Parathyroid adenoma (tissue), 2 donors: Measurements from ENCODE around the gene CAAP1.
"Not testable (repeated sequence)": the region's sequence is repeated elsewhere in the genome, so short reads cannot be mapped to it uniquely, and the experiment has no call there.

Source experiments
- H2AFZ ChIP-seq: fragments of 300-600 bp; sonication (generic); one replicate; pipeline ENCODE4 v1.7.0; 2017; ENCODE audit warnings: antibody characterized with exemption, mild to moderate bottlenecking
- H3K27ac ChIP-seq: fragments of 300-600 bp; sonication (generic); one replicate; pipeline ENCODE4 v1.7.0; 2017
- H3K27me3 ChIP-seq: fragments of 300-600 bp; sonication (generic); one replicate; pipeline ENCODE4 v1.7.0; 2017; ENCODE audit warnings: low read length; ENCODE audit not compliant: control insufficient read depth, insufficient read depth
- H3K36me3 ChIP-seq: fragments of 300-600 bp; sonication (generic); one replicate; pipeline ENCODE4 v1.7.0; 2017; ENCODE audit warnings: low read length; ENCODE audit not compliant: control insufficient read depth, insufficient read depth
- H3K4me1 ChIP-seq: fragments of 300-600 bp; sonication (generic); one replicate; pipeline ENCODE4 v1.7.0; 2017; ENCODE audit warnings: control low read depth
- H3K4me2 ChIP-seq: fragments of 300-600 bp; sonication (generic); one replicate; pipeline ENCODE4 v1.7.0; 2017; ENCODE audit warnings: low read length
- H3K4me3 ChIP-seq: fragments of 300-600 bp; sonication (generic); one replicate; pipeline ENCODE4 v1.7.0; 2017; ENCODE audit warnings: low read depth, low read length
- H3K79me2 ChIP-seq: fragments of 300-600 bp; sonication (generic); one replicate; pipeline ENCODE4 v1.7.0; 2017; ENCODE audit warnings: control low read depth
- H3K9ac ChIP-seq: fragments of 300-600 bp; sonication (generic); one replicate; pipeline ENCODE4 v1.7.0; 2017; ENCODE audit warnings: mild to moderate bottlenecking
- H3K9me3 ChIP-seq: fragments of 300-600 bp; sonication (generic); one replicate; pipeline ENCODE4 v1.7.0; 2017; ENCODE audit warnings: low read length; ENCODE audit not compliant: control insufficient read depth
- TF ChIP-seq, protein P1 (sequence below): fragments of 300-600 bp; sonication (generic); IDR thresholded peaks from one replicate; pipeline ENCODE4 v1.7.0; 2017; ENCODE audit warnings: antibody characterized with exemption, mild to moderate bottlenecking
- donor health status: primary hyperparathyroidism.

CAAP1 gene

DNA sequence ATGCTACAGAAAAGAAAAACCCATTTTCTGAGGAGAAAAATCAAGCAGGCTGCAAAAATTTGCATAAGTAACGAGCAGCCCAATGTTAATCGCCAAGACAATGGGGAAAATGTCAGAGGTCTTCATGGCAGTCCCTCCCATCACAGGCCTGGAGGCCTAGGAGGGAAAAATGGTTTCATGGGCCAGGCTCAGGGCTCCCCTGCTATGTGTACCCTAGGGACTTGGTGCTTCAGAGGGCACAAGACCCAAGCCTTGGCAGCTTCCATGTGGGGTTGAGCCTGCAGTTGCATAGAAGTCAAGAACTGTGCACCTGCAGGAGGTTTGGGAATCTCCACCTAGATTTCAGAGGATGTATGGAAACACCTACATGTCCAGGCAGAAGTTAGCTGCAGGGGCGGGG, 10.4 kb downstream of the CAAP1 start:
- Histone ChIP-seq H3K36me3 (no peaks in the 10 kb centered on the region), H3K4me2 (no peak overlapping the region), H3K9me3 (no peaks in the 10 kb centered on the region), H2AFZ (no peak overlapping the region), H3K27ac (no peak overlapping the region), H3K4me3 (no peak overlapping the region), H3K9ac (no peak overlapping the region), H3K79me2 (peaks cover 5% of the 10 kb centered on the region), H3K4me1 (no peaks in the 10 kb centered on the region), H3K27me3 (no peaks in the 10 kb centered on the region)
- TF ChIP-seq, protein P1, sequence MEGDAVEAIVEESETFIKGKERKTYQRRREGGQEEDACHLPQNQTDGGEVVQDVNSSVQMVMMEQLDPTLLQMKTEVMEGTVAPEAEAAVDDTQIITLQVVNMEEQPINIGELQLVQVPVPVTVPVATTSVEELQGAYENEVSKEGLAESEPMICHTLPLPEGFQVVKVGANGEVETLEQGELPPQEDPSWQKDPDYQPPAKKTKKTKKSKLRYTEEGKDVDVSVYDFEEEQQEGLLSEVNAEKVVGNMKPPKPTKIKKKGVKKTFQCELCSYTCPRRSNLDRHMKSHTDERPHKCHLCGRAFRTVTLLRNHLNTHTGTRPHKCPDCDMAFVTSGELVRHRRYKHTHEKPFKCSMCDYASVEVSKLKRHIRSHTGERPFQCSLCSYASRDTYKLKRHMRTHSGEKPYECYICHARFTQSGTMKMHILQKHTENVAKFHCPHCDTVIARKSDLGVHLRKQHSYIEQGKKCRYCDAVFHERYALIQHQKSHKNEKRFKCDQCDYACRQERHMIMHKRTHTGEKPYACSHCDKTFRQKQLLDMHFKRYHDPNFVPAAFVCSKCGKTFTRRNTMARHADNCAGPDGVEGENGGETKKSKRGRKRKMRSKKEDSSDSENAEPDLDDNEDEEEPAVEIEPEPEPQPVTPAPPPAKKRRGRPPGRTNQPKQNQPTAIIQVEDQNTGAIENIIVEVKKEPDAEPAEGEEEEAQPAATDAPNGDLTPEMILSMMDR: no peak

GRCh38 chr9:26880262-26880661, 12.3 kb downstream of the CAAP1 start:
- Histone ChIP-seq H3K9ac (no peak overlapping the region), H3K27me3 (no peaks in the 10 kb centered on the region), H3K4me1 (no peaks in the 10 kb centered on the region), H3K27ac (no peak overlapping the region), H3K36me3 (no peaks in the 10 kb centered on the region), H3K79me2 (peaks cover 3% of the 10 kb centered on the region), H3K4me3 (no peak overlapping the region), H3K9me3 (no peaks in the 10 kb centered on the region), H2AFZ (no peak overlapping the region), H3K4me2 (no peak overlapping the region)
- TF ChIP-seq, protein P1: no peak

DNA sequence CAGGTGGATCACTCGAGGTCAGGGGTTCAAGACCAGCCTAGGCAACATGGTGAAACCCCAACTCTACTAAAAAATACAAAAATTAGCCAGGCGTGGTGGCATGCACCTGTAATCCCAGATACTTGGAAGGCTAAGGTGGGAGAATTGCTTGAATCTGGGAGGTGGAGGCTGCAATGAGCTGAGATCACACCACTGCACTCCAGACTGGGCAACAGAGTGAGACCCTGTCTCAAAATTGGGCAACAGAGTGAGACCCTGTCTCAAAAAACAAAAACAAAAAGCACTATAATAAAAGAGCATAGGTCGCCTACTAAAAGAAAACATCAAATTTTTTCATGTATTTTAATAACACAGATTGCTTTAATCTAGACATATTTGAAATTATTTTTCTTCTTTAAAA, 17.4 kb downstream of the CAAP1 start:
- H3K9me3 ChIP-seq, H2AFZ ChIP-seq: not testable (repeated sequence)

DNA sequence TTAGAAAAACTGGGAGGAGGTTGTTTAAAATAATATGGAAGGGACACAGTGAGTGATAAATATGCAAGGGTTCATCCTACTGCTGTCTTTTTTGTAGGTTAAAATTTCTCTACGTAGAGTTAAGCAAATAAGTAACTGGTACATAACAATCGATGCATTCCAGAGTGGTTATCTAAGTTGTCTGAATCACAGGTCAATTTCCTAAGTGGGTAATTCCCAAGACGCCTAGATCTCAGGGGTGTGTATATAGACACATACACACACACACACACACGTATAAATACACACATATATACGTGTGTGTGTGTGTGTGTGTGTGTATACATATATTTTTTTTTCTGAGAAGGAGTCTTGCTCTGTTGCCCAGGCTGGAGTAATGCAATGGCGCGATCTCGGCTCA, 22.3 kb downstream of the CAAP1 start:
- Histone ChIP-seq H3K27me3 (no peaks in the 10 kb centered on the region), H2AFZ (no peak overlapping the region), H3K36me3 (no peaks in the 10 kb centered on the region), H3K4me3 (no peak overlapping the region), H3K79me2 (no peaks in the 10 kb centered on the region), H3K4me1 (no peaks in the 10 kb centered on the region), H3K27ac (no peak overlapping the region), H3K9me3 (no peaks in the 10 kb centered on the region), H3K9ac (no peak overlapping the region), H3K4me2 (no peak overlapping the region)
- TF ChIP-seq, protein P1: no peak

More for the DNA sequence above, 17.4 kb downstream of the CAAP1 start:
- not testable (repeated sequence) for H3K4me2 ChIP-seq, H3K36me3 ChIP-seq, H3K27me3 ChIP-seq, H3K27ac ChIP-seq, H3K79me2 ChIP-seq, H3K9ac ChIP-seq, H3K4me1 ChIP-seq, H3K4me3 ChIP-seq

DNA sequence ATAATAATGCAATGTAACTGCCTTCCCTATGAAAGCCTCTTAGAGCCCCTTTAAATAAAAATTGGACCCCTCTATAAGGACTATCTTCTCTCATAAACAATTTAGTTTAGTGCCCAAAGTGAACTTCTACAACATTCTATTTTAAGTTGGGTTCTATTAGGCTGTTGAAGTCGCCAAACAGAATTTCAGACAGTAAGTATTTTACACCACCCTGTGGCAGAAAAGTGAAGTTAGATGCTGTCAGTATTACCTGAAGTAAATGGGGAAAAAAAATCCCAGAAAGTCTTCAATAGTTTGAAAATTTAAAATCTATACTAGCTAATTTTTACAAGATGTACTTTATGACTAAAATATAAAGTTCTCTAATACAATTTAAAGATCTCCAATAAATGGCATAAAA, 29.5 kb downstream of the CAAP1 start:
- Histone ChIP-seq H3K4me2 (no peak overlapping the region), H3K4me3 (no peak overlapping the region), H3K9me3 (no peaks in the 10 kb centered on the region), H3K9ac (no peak overlapping the region), H3K27ac (no peak overlapping the region), H3K27me3 (no peaks in the 10 kb centered on the region), H3K79me2 (no peaks in the 10 kb centered on the region), H2AFZ (no peak overlapping the region), H3K36me3 (no peaks in the 10 kb centered on the region), H3K4me1 (no peaks in the 10 kb centered on the region)
- TF ChIP-seq, protein P1: no peak
